ENCODE data around the gene PGK1. TPM values are rescaled to one million over a fixed set of nuclear protein-coding genes. Genes with fewer than 3 reads are reported as not detected.

Gene PGK1
- total RNA-seq, 1 donor from 2014 or later, result 250 TPM

DNA sequence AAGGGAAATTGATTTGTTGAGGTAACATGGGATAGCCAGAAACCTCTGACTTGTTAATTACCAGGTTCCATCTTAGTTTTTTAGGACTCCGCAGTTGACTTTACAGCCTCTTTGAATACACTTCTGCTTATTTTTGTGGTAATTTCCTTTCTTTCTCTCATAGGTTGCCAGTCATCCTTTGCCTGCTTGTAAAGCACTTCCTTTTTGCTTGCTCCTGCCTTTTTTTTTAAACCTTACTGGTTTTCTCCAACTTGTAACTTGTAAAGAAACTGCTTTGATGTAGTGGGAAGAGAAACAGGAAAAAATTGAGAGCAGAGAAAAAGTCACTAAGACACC, 2.6 kb downstream of the PGK1 start:
- TF ChIP-seq CTCF (IDR thresholded peaks at IDR 0.05), result no peak
- no peaks in the 10 kb centered on the region for H3K9me3 ChIP-seq
- H3K27me3 ChIP-seq, result no peaks in the 10 kb centered on the region
- H3K27ac ChIP-seq, result no peak overlapping the region
- intact Hi-C loops (cut with DNase I), result no loop called here
- DNase-seq, result no peak
- ATAC-seq, result no peak
- peak overlapping the region; percentile 70 for H3K4me3 ChIP-seq
- peaks cover 26% of the 10 kb centered on the region for H3K4me1 ChIP-seq
- H3K36me3 ChIP-seq, result peaks cover 14% of the 10 kb centered on the region

- TF ChIP-seq CTCF (IDR thresholded peaks at IDR 0.05), result no peak
- intact Hi-C loops (cut with DNase I), result no loop called here
- Histone ChIP-seq H3K36me3 (peaks cover 29% of the 10 kb centered on the region), H3K4me1 (peaks cover 26% of the 10 kb centered on the region), H3K27ac (no peak overlapping the region), H3K9me3 (no peaks in the 10 kb centered on the region), H3K27me3 (no peaks in the 10 kb centered on the region), H3K4me3 (no peak overlapping the region)
- DNase-seq (no peak), ATAC-seq (no peak)
These were observed 5.4 kb downstream of the PGK1 start for GRCh38 chrX:78109458-78109857.

GRCh38 chrX:78111140-78111931, 7.3 kb downstream of the PGK1 start:
- peaks cover 47% of the 10 kb centered on the region for H3K36me3 ChIP-seq

DNA sequence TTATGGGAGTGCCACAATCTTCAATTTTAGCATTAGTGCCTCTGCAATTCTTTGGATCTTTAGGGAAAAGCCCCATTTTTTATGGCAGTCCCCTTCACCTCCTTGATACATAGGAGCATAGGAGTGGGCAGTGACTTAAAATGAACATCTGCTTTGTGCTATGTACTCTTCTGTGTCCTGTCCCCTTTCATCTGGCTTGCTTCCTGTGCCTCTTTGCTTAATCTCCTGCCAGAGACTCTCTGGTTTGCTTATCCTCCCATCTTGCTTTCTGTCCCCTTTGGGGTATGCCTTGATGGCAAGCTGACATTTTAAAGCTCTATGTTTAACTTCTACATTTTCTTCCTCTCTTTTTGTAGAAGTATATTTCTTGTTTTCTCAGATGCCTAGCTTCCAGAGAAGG, 12.3 kb downstream of the PGK1 start:
- ATAC-seq (no peak), DNase-seq (no peak)
- H3K27ac ChIP-seq, result no peak overlapping the region
- no peaks in the 10 kb centered on the region for H3K4me1 ChIP-seq
- TF ChIP-seq CTCF (IDR thresholded peaks at IDR 0.05), result no peak
- no peaks in the 10 kb centered on the region for H3K9me3 ChIP-seq
- no peak overlapping the region for H3K4me3 ChIP-seq
- intact Hi-C loops (cut with DNase I), result no loop called here
- H3K36me3 ChIP-seq, result peaks cover 78% of the 10 kb centered on the region
- no peaks in the 10 kb centered on the region for H3K27me3 ChIP-seq

More at GRCh38 chrX:78111140-78111931, 7.3 kb downstream of the PGK1 start:
- no peaks in the 10 kb centered on the region for H3K27me3 ChIP-seq
- intact Hi-C loops (cut with DNase I), result no loop called here
- ATAC-seq (no peak), DNase-seq (no peak)
- H3K4me3 ChIP-seq, result no peak overlapping the region
- H3K27ac ChIP-seq, result no peak overlapping the region
- peaks cover 21% of the 10 kb centered on the region for H3K4me1 ChIP-seq
- no peaks in the 10 kb centered on the region for H3K9me3 ChIP-seq
- no peak for TF ChIP-seq CTCF (IDR thresholded peaks at IDR 0.05)

DNA sequence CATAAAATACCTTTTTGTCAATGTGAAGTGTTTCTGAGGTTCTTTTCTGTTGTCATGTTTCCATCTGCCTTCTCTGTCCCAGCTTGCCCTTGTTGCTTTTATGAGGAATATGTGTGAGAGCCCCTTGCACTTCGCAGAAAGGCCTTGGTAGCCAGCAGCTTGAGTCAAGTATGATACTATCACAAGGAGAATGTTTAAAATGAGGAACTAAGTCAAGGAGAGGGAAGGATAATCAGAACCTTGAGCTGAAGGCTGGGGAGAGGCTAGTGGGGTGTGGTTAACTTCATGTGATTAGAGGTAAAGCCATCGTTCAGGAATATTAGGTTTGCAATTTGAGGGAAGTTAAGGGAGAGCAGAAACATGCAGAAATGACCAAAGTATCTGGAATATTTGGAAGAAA, 12.7 kb downstream of the PGK1 start:
- no peaks in the 10 kb centered on the region for H3K9me3 ChIP-seq
- intact Hi-C loops (cut with DNase I), result no loop called here
- peaks cover 74% of the 10 kb centered on the region for H3K36me3 ChIP-seq

More for the DNA sequence above, 12.7 kb downstream of the PGK1 start:
- no peak for TF ChIP-seq CTCF (IDR thresholded peaks at IDR 0.05)
- Histone ChIP-seq H3K4me1 (no peaks in the 10 kb centered on the region), H3K27me3 (no peaks in the 10 kb centered on the region), H3K27ac (no peak overlapping the region), H3K4me3 (no peak overlapping the region)
- ATAC-seq, result no peak
- DNase-seq, result no peak

Data from upper lobe of right lung (tissue), 1 donor.